Activated CD4-positive, CD25-positive, alpha-beta regulatory T cell treated with anti-CD3 and anti-CD28 coated beads, Interleukin-2, amount 50 U/mL, for 72 hours (primary cell): Measurements from ENCODE around the gene GJD2.

Source experiments
- DNase-seq: peaks from one replicate; pipeline ENCODE4 v3.0.0; 2021

GJD2 gene

DNA sequence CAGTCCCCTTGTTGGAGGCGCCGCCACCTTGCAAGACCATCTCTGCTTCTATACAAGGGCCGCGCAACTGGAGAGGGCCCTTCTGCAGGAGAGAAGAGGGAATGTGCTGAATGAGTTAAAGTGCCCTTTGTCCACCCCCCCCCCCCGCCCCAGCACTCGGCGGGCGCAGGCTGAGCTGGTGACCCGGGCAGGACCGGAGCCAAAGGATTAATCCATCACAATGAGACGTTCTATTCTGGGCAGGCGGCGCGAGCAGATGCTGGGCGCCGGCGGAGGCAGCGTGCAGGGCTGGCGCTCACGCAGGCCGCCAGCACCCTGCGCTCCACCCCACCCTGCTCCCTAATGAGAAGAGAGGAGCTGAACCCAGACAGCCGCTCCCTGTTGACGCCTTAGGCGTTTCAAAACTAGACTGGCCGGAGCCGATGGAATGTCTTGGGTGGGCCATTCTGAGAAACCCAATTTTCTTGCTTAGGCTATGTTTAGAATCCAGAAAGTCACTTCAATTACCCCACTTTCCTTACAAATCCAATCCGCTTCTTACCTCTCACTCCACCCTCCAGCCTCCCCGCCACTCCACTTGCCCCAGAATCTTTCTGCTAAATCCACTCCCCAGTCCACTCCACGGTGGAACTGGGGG, 32.9 kb downstream of the GJD2 start:
- no peak for DNase-seq

DNA sequence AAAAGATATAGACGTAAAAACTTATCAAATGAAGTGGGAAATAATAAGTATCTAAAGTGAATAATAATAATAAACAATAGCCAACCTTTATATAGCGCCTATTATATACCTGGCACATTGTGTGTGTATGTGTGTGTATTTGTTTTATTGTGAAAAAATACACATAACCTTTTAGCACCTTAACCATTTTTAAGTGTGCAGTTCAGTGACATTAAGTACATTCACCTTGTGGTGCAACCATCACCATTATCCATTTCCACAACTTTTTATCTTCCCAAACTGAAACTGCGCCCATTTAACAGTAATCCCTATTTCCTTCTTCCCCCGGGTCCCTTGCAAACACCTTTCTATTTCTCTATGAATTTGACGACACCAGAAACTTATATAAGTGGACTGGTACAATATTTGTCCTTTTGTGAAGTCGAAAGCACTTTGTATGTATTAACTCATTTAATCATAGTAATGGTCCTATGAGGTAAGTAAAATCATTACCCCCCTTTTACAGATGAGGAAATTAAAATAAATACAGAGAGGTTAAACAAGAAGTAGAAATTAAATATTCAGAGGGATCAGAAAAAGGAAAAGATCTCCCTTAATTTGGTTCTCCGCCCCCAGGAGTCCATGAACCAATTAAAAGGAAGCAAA, 33.5 kb downstream of the GJD2 start:
- no peak for DNase-seq

DNA sequence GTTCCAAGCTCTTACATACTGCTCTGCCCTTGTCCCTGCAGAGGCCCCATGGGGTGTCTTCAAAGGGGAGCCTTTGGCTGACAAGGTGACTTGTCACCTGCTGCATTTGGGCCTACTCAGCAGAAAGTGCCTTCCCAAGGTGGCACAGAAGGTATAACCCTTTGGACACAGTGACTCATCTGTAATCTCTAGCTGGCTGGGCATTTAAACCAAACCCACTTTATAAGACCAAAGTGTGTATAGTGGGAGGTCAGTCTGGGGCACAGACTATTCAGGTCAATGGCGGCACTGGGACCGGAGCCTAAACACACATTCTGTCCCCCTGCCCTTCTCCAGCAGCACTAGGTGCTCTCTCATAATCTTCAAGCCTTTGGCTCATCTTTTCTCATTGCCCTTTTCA, 35.1 kb downstream of the GJD2 start:
- no peak for DNase-seq

DNA sequence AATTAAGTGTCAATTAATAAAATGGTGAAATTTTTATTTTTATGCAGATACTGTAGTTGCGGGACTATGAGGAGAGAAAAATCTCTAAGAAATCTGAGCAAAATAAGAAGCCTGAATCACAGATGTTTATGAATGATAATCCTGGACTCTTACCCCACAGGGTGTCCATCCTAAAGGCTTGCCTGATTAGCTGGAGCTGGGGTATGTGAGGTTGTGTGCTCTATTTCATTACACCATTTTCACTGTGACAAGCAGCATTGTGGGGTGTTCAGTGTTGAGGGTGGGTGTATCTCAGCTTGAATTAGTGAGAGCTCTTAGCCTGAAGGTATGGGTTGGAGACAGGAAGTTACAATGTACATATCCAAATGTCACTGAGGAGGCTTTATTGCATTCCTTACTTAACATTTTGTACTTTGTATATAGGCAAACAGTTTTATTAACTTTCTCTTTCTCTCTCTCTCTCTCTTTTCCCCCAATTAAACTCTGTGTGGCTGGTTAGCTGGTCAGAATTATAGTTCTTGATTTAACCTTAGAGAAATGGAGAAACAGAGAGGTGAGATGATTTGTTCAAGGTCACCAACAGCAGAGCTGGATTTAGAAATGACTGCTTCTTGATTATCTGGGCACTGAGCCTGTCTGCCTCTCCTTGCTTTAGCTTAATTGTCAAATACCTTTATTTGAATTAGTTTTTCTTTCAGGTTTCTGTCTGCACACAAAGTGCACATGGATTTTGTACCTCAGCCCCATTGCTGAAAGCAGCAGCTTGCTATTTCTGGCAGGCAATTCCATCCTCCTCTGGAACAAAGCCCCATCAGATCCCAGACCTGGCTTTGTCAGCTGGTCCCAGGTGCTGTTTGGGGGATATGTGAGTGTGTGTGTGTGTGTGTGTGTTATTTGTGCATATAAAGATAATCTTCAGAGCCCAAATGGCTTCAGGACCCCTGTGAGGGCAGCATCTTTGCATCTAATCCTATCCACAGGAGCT, 35.8 kb downstream of the GJD2 start:
- no peak for DNase-seq

DNA sequence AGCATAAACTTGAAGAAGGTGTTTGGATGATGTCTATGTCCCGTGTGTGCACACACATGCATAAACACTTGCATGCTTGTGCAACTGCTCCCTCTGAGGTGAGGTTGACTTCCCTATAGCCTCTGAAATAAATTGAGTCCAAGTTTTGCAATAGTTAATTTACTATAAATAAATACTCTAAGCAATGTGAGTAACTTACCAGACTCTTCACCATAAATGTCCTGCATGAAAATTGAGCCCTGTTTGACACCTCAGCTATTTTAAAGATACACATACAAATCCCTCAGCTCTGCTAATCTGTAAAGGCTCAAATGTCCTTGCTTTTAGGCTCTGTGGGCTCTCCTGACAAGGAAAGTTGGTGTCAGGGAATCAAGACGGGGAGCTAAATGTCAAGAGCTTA, 37.1 kb downstream of the GJD2 start:
- no peak for DNase-seq

DNA sequence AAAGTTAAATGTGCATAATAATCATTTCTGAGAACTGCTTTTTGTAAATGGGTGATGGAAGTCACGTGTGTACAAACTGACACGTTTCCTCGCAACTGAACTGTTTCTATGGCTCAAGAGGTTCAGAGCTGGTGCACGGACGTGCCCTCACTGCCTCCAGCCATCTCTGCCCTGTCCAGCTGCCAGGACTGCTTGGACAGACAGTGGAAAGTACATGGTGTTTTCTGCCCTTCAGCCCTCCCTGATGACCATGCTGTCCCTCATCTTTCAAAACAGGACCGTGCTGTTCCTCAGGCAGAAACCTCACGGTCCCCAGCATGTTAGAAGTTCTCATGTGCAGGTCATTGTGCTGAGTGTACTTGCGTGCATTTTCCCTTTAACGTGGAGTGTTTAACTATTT, 38.7 kb downstream of the GJD2 start:
- no peak for DNase-seq

DNA sequence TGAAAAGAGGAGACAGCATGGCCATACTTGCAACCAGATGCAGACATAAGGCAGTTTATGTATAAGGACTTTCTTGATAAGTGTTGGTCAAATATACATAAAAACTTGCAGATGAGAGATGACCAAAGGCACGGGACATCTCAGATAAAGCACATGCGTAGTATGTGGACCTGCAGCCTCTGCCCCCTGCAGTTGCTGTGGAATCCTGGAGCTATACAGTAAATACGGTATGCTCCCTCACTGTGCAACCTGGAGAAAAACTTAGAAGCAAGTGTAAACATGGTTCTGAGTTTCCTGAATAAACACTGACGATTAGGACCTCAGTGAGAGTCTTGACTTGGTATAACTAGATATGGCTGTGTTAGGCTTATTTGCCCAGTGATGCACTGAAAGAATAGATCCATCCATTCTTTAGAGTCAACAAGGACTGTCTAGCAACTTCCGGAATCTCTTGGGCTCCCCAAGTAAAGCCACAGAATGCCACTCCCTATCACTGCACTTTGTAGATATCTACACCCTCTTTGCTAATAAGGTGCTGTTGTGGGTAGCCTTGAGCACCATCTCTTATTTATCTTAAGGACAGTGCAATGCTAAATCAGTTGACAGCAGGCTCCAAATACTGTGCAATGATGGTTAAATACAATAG, 40.2 kb downstream of the GJD2 start:
- DNase-seq, result no peak

GRCh38 chr15:34713635-34714034, 41.2 kb downstream of the GJD2 start:
- DNase-seq, result no peak

DNA sequence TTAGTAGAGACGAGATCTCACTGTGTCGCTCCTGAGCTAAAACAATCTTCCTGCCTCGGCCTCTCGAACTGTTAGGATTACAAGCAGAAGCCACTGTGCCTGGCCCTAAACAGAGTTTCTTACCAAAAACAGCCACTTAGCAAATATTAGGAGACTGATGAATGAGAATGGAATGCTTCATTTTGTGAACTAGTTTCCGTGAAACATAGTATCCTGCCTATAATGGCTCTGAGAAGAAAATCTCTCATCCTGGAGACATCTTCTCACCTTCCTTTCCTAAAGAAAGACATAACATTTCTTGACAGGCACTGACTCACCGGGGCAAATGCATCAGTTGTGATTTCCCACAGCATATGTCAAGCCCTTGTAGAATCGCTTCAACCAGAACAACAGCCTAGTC, 44.9 kb downstream of the GJD2 start:
- DNase-seq, result no peak

DNA sequence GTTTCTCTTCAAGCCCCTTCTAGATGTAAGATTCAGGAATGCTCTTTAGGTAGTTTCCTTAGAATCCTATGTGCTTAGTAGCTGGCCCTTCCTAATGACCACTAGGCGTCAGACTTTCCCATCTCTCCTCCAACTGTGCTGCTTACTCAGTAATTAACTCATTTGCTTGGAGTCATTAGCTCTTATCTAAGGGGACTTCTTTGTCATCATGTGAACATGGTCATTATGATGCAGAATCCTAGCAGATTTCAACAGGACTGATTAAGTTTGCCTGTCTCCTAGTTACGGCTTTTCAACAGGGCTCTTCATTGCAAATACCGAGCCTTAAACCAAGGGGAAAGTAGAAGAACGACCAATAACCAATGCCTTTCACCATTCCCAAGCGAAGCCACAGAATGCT, 46.4 kb downstream of the GJD2 start:
- no peak for DNase-seq

GRCh38 chr15:34701536-34701935, 53.3 kb downstream of the GJD2 start:
- DNase-seq, result no peak
